Measurements from ENCODE around the gene ZFP28. TPM values are rescaled to one million over a fixed set of nuclear protein-coding genes. Genes with fewer than 3 reads are reported as not detected.

The ZFP28 gene
- total and polyA plus RNA-seq, 2 of the 8 experiments (the other 6 are each of a cell fraction or from before 2014, with no cell fraction given), result 1.6 to 4.5 TPM

DNA sequence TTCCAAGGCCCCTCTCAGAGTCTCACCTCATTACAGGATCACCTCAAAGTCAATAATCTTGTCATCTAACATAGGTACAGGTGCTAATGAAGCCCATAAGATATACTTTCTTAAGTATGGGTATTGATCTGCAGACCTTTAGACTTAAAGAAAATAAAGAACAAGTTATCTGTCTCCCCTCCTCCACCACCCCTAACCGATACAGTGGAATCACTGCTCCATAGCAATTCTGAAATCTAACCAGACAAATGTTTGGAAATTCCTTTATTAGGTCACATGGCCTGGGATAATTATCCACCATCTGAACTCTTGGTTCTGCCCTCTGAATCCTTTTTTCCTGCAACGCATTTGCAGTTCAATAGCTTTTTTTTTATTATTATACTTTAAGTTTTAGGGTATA is 24.0 kb downstream of the ZFP28 start (continued):
- no peak for TF ChIP-seq NANOG (IDR thresholded peaks at IDR 0.05; ENCODE audit: insufficient read depth, low read depth, low read length, poor library complexity, severe bottlenecking)
- TF ChIP-seq TAF1 (IDR thresholded peaks at IDR 0.05; ENCODE audit: low read depth, low read length), result no peak
- TF ChIP-seq TEAD4 (IDR thresholded peaks at IDR 0.05; ENCODE audit: low read depth, low read length), result no peak
- no peak for TF ChIP-seq EGR1 (IDR thresholded peaks at IDR 0.05; ENCODE audit: borderline replicate concordance, low read depth, low read length)
- TF ChIP-seq SIRT6 (IDR thresholded peaks at IDR 0.05; ENCODE audit: low read length), result no peak
- no peak for TF ChIP-seq CHD2 (IDR thresholded peaks at IDR 0.05; ENCODE audit: low read length)
- no peak for TF ChIP-seq HDAC2 (IDR thresholded peaks at IDR 0.05; ENCODE audit: borderline replicate concordance in 1 of 2, low read depth in 2 of 2, low read length in 2 of 2)
